Measurements from ENCODE around the gene FANCC.

The FANCC gene

DNA sequence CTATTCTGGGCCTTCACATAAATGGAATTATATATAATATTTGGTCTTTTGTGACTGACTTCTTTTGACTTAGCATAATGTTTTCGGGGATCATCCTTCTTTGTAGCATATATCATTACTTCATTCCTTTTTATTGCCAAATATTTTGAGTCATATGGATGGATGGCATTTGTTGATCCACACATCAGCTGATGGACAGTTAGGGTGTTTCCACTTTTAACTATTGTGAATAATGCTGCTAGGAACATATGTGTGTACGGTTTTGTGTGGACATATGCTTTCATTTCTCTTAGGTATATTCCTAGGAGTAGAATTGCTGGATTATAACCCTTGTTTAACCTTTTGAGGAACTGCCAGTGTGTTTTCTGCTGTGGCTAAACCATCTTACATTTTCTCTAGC, 249.6 kb downstream of the FANCC start:
- H4K20me1 ChIP-seq: no peaks in the 10 kb centered on the region
- H3K36me3 ChIP-seq: peaks cover 6 to 41% (median 25%) of the 10 kb centered on the region in 11 experiments; a peak in 15 of 22 replicates
- H3K4me3 ChIP-seq: no peak overlapping the region
- H3K4me1 ChIP-seq: peaks cover 0 to 24% (median 14%) of the 10 kb centered on the region in 10 experiments; a peak in 12 of 20 replicates
- H3K27ac ChIP-seq: no peak overlapping the region
- TF ChIP-seq Cebpa-rat (IDR thresholded peaks at IDR 0.05): no peak
- no peaks in the 10 kb centered on the region for H3K27me3 ChIP-seq
- H3K4me2 ChIP-seq: no peak overlapping the region
- no peaks in the 10 kb centered on the region for H3K9me3 ChIP-seq (replicated peaks in 1 of 11)
- H3K9ac ChIP-seq: no peak overlapping the region

- H3K4me1 ChIP-seq: peaks cover 0 to 32% (median 21%) of the 10 kb centered on the region in 10 experiments; a peak in 13 of 20 replicates
- H3K36me3 ChIP-seq: peaks cover 9 to 46% (median 27%) of the 10 kb centered on the region in 11 experiments; a peak in 17 of 22 replicates
- H3K4me2 ChIP-seq: no peak overlapping the region
- peaks cover 0 to 5% (median 0%) of the 10 kb centered on the region in 11 experiments; a peak in 1 of 22 replicates for H4K20me1 ChIP-seq
- H3K9ac ChIP-seq: no peak overlapping the region
- H3K9me3 ChIP-seq (replicated peaks in 1 of 11): no peaks in the 10 kb centered on the region
- H3K27me3 ChIP-seq: no peaks in the 10 kb centered on the region
- H3K27ac ChIP-seq: no peak overlapping the region
- H3K4me3 ChIP-seq: no peak overlapping the region
- no peak for TF ChIP-seq Cebpa-rat (IDR thresholded peaks at IDR 0.05)
Observed at GRCh38 chr9:95067057-95067456, 250.5 kb downstream of the FANCC start.

- H3K4me3 ChIP-seq: no peak overlapping the region
- no peaks in the 10 kb centered on the region for H3K27me3 ChIP-seq
- peaks cover 0 to 5% (median 0%) of the 10 kb centered on the region in 11 experiments; a peak in 1 of 22 replicates for H4K20me1 ChIP-seq
- peaks cover 0 to 37% (median 23%) of the 10 kb centered on the region in 10 experiments; a peak in 13 of 20 replicates for H3K4me1 ChIP-seq
- H3K9ac ChIP-seq: no peak overlapping the region
- no peak overlapping the region for H3K27ac ChIP-seq
- H3K4me2 ChIP-seq: no peak overlapping the region
- no peaks in the 10 kb centered on the region for H3K9me3 ChIP-seq (replicated peaks in 1 of 11)
- no peak for TF ChIP-seq Cebpa-rat (IDR thresholded peaks at IDR 0.05)
- peaks cover 9 to 54% (median 26%) of the 10 kb centered on the region in 11 experiments; a peak in 17 of 22 replicates for H3K36me3 ChIP-seq
Observed at GRCh38 chr9:95065224-95065623, 252.3 kb downstream of the FANCC start.

GRCh38 chr9:95063300-95063699, 254.2 kb downstream of the FANCC start:
- peaks cover 0 to 40% (median 23%) of the 10 kb centered on the region in 10 experiments; a peak in 13 of 20 replicates for H3K4me1 ChIP-seq
- peaks cover 3 to 47% (median 25%) of the 10 kb centered on the region in 11 experiments; a peak in 16 of 22 replicates for H3K36me3 ChIP-seq

DNA sequence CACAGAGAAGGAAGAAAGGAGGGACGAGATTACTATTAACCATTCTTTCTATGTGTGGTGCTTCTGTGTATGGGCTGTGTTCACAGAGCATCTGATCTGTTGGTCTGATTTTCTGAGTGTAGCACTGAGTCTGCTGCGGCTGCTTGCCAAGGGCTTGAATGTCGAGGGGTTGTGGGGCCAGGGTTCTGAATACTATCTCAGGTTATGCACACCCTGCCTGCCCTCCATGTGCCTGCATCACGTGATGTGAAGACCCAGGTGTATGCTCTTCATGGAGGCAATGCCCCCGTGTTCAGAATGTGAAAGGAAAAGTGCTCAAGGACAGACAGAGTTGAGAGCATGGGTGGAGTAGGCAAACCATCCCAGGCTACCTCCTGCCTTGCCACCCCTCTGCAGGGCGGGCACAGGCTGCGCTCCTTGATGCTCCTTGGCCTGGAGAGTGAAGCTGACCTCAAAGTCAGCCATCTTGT, 254.9 kb downstream of the FANCC start:
- no peaks in the 10 kb centered on the region for H3K27me3 ChIP-seq
- H3K27ac ChIP-seq: no peak overlapping the region
- H3K9me3 ChIP-seq (replicated peaks in 1 of 11): no peaks in the 10 kb centered on the region
- no peak overlapping the region for H3K4me3 ChIP-seq
- H4K20me1 ChIP-seq: peaks cover 0 to 5% (median 0%) of the 10 kb centered on the region in 11 experiments; a peak in 2 of 22 replicates
- no peak for TF ChIP-seq Cebpa-rat (IDR thresholded peaks at IDR 0.05)
- H3K4me1 ChIP-seq: peaks cover 0 to 40% (median 23%) of the 10 kb centered on the region in 10 experiments; a peak in 13 of 20 replicates
- H3K9ac ChIP-seq: no peak overlapping the region
- H3K4me2 ChIP-seq: peak overlapping the region in 7 of 11 experiments; percentile 14 to 51 (median 43); a peak in 11 of 22 replicates
- H3K36me3 ChIP-seq: peaks cover 3 to 47% (median 25%) of the 10 kb centered on the region in 11 experiments; a peak in 15 of 22 replicates

More at GRCh38 chr9:95063300-95063699, 254.2 kb downstream of the FANCC start:
- Histone ChIP-seq H3K9me3 (replicated peaks in 1 of 11) (no peaks in the 10 kb centered on the region), H3K4me3 (no peak overlapping the region), H3K27me3 (no peaks in the 10 kb centered on the region), H3K4me2 (peak overlapping the region in 5 of 11 experiments; percentile 14 to 51 (median 45); a peak in 8 of 22 replicates), H3K27ac (no peak overlapping the region), H4K20me1 (peaks cover 0 to 5% (median 0%) of the 10 kb centered on the region in 11 experiments; a peak in 2 of 22 replicates), H3K9ac (no peak overlapping the region)
- no peak for TF ChIP-seq Cebpa-rat (IDR thresholded peaks at IDR 0.05)

DNA sequence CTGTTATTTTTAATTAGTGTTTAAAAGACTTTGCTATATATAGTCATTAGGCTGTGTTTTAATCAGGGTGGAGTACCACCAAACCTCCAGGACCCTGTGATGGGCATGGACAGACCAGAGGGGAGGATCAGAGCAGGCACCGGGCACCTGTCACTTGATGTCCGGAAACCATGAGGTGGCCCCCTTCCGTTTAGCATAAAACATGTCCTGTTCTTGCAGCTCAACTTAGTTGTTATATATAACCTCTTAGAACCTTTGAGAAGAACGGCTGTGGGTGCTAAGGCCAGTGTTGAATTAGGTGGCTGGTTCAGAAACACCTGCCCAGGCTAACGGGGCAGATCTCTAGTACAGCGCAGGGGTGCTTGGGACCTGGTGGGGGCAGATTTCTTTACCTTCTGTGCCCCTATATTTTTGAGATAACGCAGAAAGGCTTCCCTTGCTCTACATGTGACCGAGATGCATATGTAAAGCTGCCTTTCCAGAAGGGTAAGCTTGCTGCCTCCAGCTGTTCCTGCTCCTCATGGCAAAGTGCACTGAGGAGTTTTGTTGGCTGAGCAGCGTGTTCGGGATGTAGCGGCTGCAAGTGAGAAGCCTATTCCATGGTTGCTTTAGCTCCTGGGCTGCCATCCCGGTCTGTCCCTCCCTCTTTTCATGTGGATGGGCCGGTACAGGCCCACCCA, 255.5 kb downstream of the FANCC start:
- Histone ChIP-seq H3K4me3 (no peak overlapping the region), H3K9ac (no peak overlapping the region), H3K4me2 (peak overlapping the region in 6 of 11 experiments; percentile 14 to 51 (median 44); a peak in 9 of 22 replicates), H3K36me3 (peaks cover 3 to 42% (median 26%) of the 10 kb centered on the region in 11 experiments; a peak in 15 of 22 replicates), H3K4me1 (peaks cover 0 to 44% (median 24%) of the 10 kb centered on the region in 10 experiments; a peak in 13 of 20 replicates), H4K20me1 (peaks cover 0 to 5% (median 0%) of the 10 kb centered on the region in 11 experiments; a peak in 2 of 22 replicates), H3K27me3 (no peaks in the 10 kb centered on the region), H3K9me3 (replicated peaks in 1 of 11) (no peaks in the 10 kb centered on the region), H3K27ac (no peak overlapping the region)
- no peak for TF ChIP-seq Cebpa-rat (IDR thresholded peaks at IDR 0.05)

DNA sequence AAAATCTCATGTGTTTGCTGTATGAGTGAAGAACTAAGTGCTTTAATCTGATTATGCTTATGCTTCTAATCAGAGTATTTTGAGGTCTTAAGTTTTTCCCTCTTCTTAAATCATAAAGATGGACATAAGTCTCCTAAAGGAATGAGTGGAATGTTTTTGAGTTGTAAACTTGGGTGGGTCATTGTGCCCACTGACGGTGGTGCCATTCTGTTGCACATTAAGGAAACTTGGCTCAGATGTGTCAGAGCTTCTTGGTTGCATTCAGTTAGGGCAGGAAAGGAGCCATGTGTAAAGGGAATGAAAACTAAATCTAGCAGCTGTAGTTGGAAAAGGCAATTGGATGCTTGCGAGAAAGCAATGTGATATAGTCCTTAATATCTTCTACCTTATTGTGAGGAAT, 256.6 kb downstream of the FANCC start:
- Histone ChIP-seq H3K4me2 (peak overlapping the region in 2 of 11 experiments; percentile 33 to 37; a peak in 3 of 22 replicates), H3K9ac (no peak overlapping the region), H3K9me3 (replicated peaks in 1 of 11) (no peaks in the 10 kb centered on the region), H3K27ac (no peak overlapping the region), H3K4me3 (no peak overlapping the region), H3K27me3 (no peaks in the 10 kb centered on the region), H3K36me3 (peaks cover 3 to 39% (median 23%) of the 10 kb centered on the region in 11 experiments; a peak in 14 of 22 replicates), H4K20me1 (peaks cover 0 to 5% (median 0%) of the 10 kb centered on the region in 11 experiments; a peak in 2 of 22 replicates), H3K4me1 (peaks cover 0 to 47% (median 26%) of the 10 kb centered on the region in 10 experiments; a peak in 13 of 20 replicates)
- no peak for TF ChIP-seq Cebpa-rat (IDR thresholded peaks at IDR 0.05)

DNA sequence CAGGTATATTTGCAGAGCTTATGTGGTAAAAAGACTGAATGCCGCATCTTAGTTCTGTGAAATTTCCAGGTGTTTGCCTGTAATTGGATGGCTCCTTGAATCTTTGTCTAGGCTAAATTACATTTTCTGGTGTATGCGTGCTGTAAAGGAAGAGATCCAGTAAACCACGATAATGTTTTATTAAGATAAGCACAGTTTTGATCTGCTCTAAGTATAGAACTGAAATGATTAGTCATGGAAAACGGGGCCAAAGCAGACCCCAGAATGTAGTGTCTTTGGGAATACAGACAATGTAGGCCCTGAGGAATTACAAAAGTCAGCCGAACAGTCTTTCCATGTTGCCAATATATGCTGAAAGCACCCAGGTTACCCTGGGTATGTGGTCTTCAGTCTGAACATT, 257.3 kb downstream of the FANCC start:
- Histone ChIP-seq H3K9ac (no peak overlapping the region), H3K27ac (no peak overlapping the region), H3K4me1 (peaks cover 0 to 52% (median 26%) of the 10 kb centered on the region in 10 experiments; a peak in 13 of 20 replicates), H3K4me2 (peak overlapping the region in 7 of 11 experiments; percentile 13 to 44 (median 32); a peak in 8 of 22 replicates), H4K20me1 (peaks cover 0 to 5% (median 0%) of the 10 kb centered on the region in 11 experiments; a peak in 2 of 22 replicates), H3K9me3 (replicated peaks in 1 of 11) (no peaks in the 10 kb centered on the region), H3K4me3 (no peak overlapping the region), H3K36me3 (peaks cover 1 to 35% (median 19%) of the 10 kb centered on the region in 11 experiments; a peak in 12 of 22 replicates), H3K27me3 (no peaks in the 10 kb centered on the region)
- no peak for TF ChIP-seq Cebpa-rat (IDR thresholded peaks at IDR 0.05)

Measured in BLaER1 treated with 17β-estradiol and CSF1 and Interleukin-3, amounts not matched to agents 10 nM and 100 nM (cell line).